ENCODE results near the gene FRMD7. TPM values are rescaled to one million over a fixed set of nuclear protein-coding genes. Genes with fewer than 3 reads are reported as not detected.

Gene FRMD7
- total and polyA plus RNA-seq, 7 experiments from 2014 or later: not detected

- POLR2A ChIA-PET: no interaction called here
These were observed 93.2 kb downstream of the FRMD7 start for GRCh38 chrX:132034648-132035047.

GRCh38 chrX:132033166-132033565 lies 94.7 kb downstream of the FRMD7 start:
- intact Hi-C loops (cut with micrococcal nuclease): no loop called here
- DNase-seq (no peak), ATAC-seq (no peak)
- peak overlapping the region in 7 of 10 donors; percentile 1 to 42 (median 37) for H3K4me3 Mint-ChIP-seq
- H3K4me1 ChIP-seq (ENCODE audit: control insufficient read depth in 2 of 2, insufficient read depth in 2 of 2, low read length in 2 of 2): peaks cover 13 to 19% of the 10 kb centered on the region in 2 donors
- CTCF ChIA-PET: no interaction called here
- H3K9me3 Mint-ChIP-seq: no peaks in the 10 kb centered on the region
- POLR2A ChIA-PET: interaction anchor here (1.8 kb wide), 1 partner anchor 9 kb away, joined by 7 read pairs; the partner anchor contains the start of gene STK26
- no peak overlapping the region for H3K4me3 ChIP-seq (ENCODE audit: low read length)
- peaks cover 0 to 11% (median 0%) of the 10 kb centered on the region in 5 donors for H3K36me3 Mint-ChIP-seq
- H3K36me3 ChIP-seq (ENCODE audit: control insufficient read depth in 2 of 3, insufficient read depth in 3 of 3, low read length in 3 of 3): no peaks in the 10 kb centered on the region
- H3K27me3 Mint-ChIP-seq: no peaks in the 10 kb centered on the region
- peaks cover 44 to 83% (median 76%) of the 10 kb centered on the region in 7 donors for H3K4me1 Mint-ChIP-seq
- H3K27ac ChIP-seq (ENCODE audit: low read depth, low read length): no peak overlapping the region
- no peaks in the 10 kb centered on the region for H3K9me3 ChIP-seq (ENCODE audit: control insufficient read depth in 2 of 3, low read length in 3 of 3)
- no peaks in the 10 kb centered on the region for H3K27me3 ChIP-seq (ENCODE audit: control insufficient read depth in 2 of 2, insufficient read depth in 2 of 2, low read length in 2 of 2)
- peak overlapping the region in 3 of 9 donors; percentile 6 to 59 (median 31) for H3K27ac Mint-ChIP-seq

More at GRCh38 chrX:132034648-132035047, 93.2 kb downstream of the FRMD7 start:
- DNase-seq (no peak), ATAC-seq (no peak)
- H3K27me3 Mint-ChIP-seq: no peaks in the 10 kb centered on the region
- H3K27ac Mint-ChIP-seq: no peak overlapping the region
- peaks cover 40 to 82% (median 76%) of the 10 kb centered on the region in 7 donors for H3K4me1 Mint-ChIP-seq
- Histone ChIP-seq H3K4me1 (ENCODE audit: control insufficient read depth in 2 of 2, insufficient read depth in 2 of 2, low read length in 2 of 2) (peaks cover 12 to 13% of the 10 kb centered on the region in 2 donors), H3K9me3 (ENCODE audit: control insufficient read depth in 2 of 3, low read length in 3 of 3) (no peaks in the 10 kb centered on the region), H3K4me3 (ENCODE audit: low read length) (no peak overlapping the region), H3K27me3 (ENCODE audit: control insufficient read depth in 2 of 2, insufficient read depth in 2 of 2, low read length in 2 of 2) (no peaks in the 10 kb centered on the region), H3K36me3 (ENCODE audit: control insufficient read depth in 2 of 3, insufficient read depth in 3 of 3, low read length in 3 of 3) (no peaks in the 10 kb centered on the region), H3K27ac (ENCODE audit: low read depth, low read length) (no peak overlapping the region)
- peak overlapping the region in 5 of 10 donors; percentile 5 to 40 (median 29) for H3K4me3 Mint-ChIP-seq
- H3K9me3 Mint-ChIP-seq: no peaks in the 10 kb centered on the region
- H3K36me3 Mint-ChIP-seq: peaks cover 0 to 3% (median 0%) of the 10 kb centered on the region in 5 donors
- intact Hi-C loops (cut with micrococcal nuclease): no loop called here
- CTCF ChIA-PET: no interaction called here

- no peak overlapping the region for H3K4me3 ChIP-seq (ENCODE audit: low read length)
- H3K27me3 Mint-ChIP-seq: no peaks in the 10 kb centered on the region
- peaks cover 0 to 2% (median 0%) of the 10 kb centered on the region in 11 donors for H3K9me3 Mint-ChIP-seq
- peaks cover 0 to 16% (median 5%) of the 10 kb centered on the region in 5 donors for H3K36me3 Mint-ChIP-seq
- intact Hi-C loops (cut with micrococcal nuclease): loop anchor here in 1 of 2 donors (1.0 kb wide), 1 partner anchor 8 kb away; no protein-coding TSS in a partner anchor
- H3K4me1 Mint-ChIP-seq: peaks cover 46 to 85% (median 78%) of the 10 kb centered on the region in 7 donors
- no peaks in the 10 kb centered on the region for H3K9me3 ChIP-seq (ENCODE audit: control insufficient read depth in 2 of 3, low read length in 3 of 3)
- ATAC-seq (no peak), DNase-seq (no peak)
- H3K27ac ChIP-seq (ENCODE audit: low read depth, low read length): no peak overlapping the region
- ChIA-PET POLR2A (no interaction called here), CTCF (no interaction called here)
- H3K4me1 ChIP-seq (ENCODE audit: control insufficient read depth in 2 of 2, insufficient read depth in 2 of 2, low read length in 2 of 2): peaks cover 17 to 27% of the 10 kb centered on the region in 2 donors
- H3K4me3 Mint-ChIP-seq: peak overlapping the region; percentile 31 to 71 (median 62)
- H3K36me3 ChIP-seq (ENCODE audit: control insufficient read depth in 2 of 3, insufficient read depth in 3 of 3, low read length in 3 of 3): no peaks in the 10 kb centered on the region
- no peaks in the 10 kb centered on the region for H3K27me3 ChIP-seq (ENCODE audit: control insufficient read depth in 2 of 2, insufficient read depth in 2 of 2, low read length in 2 of 2)
- peak overlapping the region in 7 of 9 donors; percentile 4 to 77 (median 57) for H3K27ac Mint-ChIP-seq
These were observed 96.0 kb downstream of the FRMD7 start for GRCh38 chrX:132031867-132032266.

GRCh38 chrX:132030264-132030663 lies 97.6 kb downstream of the FRMD7 start:
- H3K4me3 ChIP-seq (ENCODE audit: low read length): no peak overlapping the region
- ATAC-seq (no peak), DNase-seq (no peak)
- Mint-ChIP-seq H3K4me3 (peak overlapping the region in 6 of 10 donors; percentile 11 to 64 (median 28)), H3K27ac (peak overlapping the region in 7 of 9 donors; percentile 4 to 86 (median 28)), H3K4me1 (peaks cover 46 to 87% (median 74%) of the 10 kb centered on the region in 7 donors), H3K9me3 (peaks cover 0 to 2% (median 0%) of the 10 kb centered on the region in 11 donors), H3K36me3 (peaks cover 0 to 16% (median 5%) of the 10 kb centered on the region in 5 donors), H3K27me3 (no peaks in the 10 kb centered on the region)
- H3K27me3 ChIP-seq (ENCODE audit: control insufficient read depth in 2 of 2, insufficient read depth in 2 of 2, low read length in 2 of 2): no peaks in the 10 kb centered on the region
- intact Hi-C loops (cut with micrococcal nuclease): no loop called here
- H3K36me3 ChIP-seq (ENCODE audit: control insufficient read depth in 2 of 3, insufficient read depth in 3 of 3, low read length in 3 of 3): no peaks in the 10 kb centered on the region
- ChIA-PET CTCF (no interaction called here), POLR2A (no interaction called here)
- H3K27ac ChIP-seq (ENCODE audit: low read depth, low read length): no peak overlapping the region
- no peaks in the 10 kb centered on the region for H3K9me3 ChIP-seq (ENCODE audit: control insufficient read depth in 2 of 3, low read length in 3 of 3)
- peaks cover 22 to 34% of the 10 kb centered on the region in 2 donors for H3K4me1 ChIP-seq (ENCODE audit: control insufficient read depth in 2 of 2, insufficient read depth in 2 of 2, low read length in 2 of 2)

Other genes starting within 250 kb of the FRMD7 start
- gene STK26, start 104.7 kb downstream of the FRMD7 start, total RNA-seq: 10 to 100 TPM; 29.7 to 50.1 (median 45.1) TPM
- gene STK26, start 104.7 kb downstream of the FRMD7 start, polyA plus RNA-seq: 10 to 100 TPM; 54.1 to 60.7 TPM
- gene RAP2C, start 91.4 kb upstream of the FRMD7 start, total RNA-seq: 10 to 100 TPM; 21.4 to 34.7 (median 30.3) TPM
- gene RAP2C, start 91.4 kb upstream of the FRMD7 start, polyA plus RNA-seq: 10 to 100 TPM; 11.7 to 13.3 TPM

All from naive thymus-derived CD4-positive, alpha-beta T cell (primary cell).